Measurements from ENCODE around the gene PAXX.
A peak's percentile ranks its signal among the peaks of the same experiment; 100 is the strongest.

The PAXX gene

DNA sequence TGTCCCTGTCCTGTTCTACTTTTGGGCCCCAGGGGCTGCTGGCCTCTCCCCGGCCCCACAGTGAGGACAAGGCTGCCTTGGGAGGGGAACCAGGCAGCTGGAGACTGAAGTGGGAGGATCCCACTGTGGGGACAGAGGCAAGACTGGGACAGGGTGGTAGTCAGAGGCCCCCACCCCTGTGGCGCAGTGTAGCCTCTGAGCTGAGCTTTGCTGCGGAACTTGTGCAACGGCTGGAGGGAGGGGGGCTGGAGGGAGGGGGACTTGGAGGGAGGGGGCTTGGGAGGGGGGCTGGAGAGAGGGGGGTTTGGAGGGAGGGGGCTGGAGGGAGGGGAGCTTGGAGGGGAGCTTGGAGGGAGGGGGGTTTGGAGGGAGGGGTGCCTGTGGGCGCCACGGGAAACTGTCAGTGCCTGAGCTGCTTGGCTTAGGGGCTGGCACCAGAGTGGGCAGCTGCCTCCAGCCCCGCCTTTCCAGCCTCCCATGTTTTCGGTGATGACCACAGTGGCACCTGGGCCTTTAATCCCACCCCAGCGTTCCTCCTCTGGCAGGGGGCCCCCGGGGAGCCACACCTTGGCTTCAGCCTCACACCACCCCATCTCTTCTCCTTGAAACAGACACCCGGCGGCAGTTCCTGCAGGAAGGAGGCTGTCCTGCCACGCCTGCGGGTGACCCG is 42.0 kb downstream of the PAXX start:
- TF ChIP-seq, protein P1, sequence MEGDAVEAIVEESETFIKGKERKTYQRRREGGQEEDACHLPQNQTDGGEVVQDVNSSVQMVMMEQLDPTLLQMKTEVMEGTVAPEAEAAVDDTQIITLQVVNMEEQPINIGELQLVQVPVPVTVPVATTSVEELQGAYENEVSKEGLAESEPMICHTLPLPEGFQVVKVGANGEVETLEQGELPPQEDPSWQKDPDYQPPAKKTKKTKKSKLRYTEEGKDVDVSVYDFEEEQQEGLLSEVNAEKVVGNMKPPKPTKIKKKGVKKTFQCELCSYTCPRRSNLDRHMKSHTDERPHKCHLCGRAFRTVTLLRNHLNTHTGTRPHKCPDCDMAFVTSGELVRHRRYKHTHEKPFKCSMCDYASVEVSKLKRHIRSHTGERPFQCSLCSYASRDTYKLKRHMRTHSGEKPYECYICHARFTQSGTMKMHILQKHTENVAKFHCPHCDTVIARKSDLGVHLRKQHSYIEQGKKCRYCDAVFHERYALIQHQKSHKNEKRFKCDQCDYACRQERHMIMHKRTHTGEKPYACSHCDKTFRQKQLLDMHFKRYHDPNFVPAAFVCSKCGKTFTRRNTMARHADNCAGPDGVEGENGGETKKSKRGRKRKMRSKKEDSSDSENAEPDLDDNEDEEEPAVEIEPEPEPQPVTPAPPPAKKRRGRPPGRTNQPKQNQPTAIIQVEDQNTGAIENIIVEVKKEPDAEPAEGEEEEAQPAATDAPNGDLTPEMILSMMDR (IDR thresholded peaks at IDR 0.05), result no peak

- TF ChIP-seq, protein P1 (IDR thresholded peaks at IDR 0.05), result peak; percentile 92
These were observed 42.7 kb downstream of the PAXX start for GRCh38 chr9:137034709-137035506.

GRCh38 chr9:137035507-137035834 is 43.2 kb downstream of the PAXX start:
- TF ChIP-seq, protein P1 (IDR thresholded peaks at IDR 0.05), result peak; percentile 52

GRCh38 chr9:137035937-137036336 is 43.7 kb downstream of the PAXX start:
- TF ChIP-seq, protein P1 (IDR thresholded peaks at IDR 0.05), result no peak

DNA sequence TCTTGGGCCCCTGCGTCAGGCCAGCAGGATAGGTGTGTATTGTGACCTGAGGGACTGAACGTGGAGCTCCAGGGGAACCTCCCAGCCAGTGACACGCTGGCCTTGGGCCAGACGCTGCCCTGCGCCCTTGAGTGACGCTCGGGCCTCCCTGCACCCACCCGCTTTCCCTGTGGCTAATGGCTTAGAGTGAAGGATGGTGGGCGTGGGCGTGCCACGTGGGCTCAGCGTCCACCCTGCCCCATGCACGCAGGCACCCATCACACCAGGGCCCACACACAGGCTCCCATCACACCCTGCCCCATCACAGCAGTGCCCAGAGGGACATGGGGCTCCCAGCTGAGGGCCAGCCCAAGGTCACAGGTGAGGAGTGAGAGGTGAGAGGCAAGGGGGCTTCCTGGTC is 44.8 kb downstream of the PAXX start:
- TF ChIP-seq, protein P1 (IDR thresholded peaks at IDR 0.05), result no peak

DNA sequence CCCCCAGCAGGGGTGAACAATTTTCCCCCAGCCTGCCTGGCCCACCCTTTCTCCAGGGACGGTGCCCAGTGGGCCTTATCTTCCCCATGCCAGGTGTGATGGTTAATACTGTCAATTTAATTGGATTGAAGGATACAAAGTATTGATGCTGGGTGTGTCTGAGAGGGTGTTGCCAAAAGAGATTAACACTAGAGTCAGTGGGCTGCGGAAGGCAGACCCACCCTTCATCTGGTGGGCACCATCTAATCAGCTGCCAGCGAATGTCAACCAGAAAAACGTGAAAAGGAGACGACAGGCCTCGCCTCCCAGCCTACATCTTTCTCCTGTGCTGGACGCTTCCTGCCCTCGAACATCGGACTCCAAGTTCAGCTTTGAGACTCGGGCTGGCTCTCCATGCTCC is 45.3 kb downstream of the PAXX start:
- TF ChIP-seq, protein P1 (IDR thresholded peaks at IDR 0.05), result no peak

GRCh38 chr9:137038916-137039315 is 46.7 kb downstream of the PAXX start:
- TF ChIP-seq, protein P1 (IDR thresholded peaks at IDR 0.05), result no peak
